ENCODE measurements around the gene USP6. TPM values are rescaled to one million over a fixed set of nuclear protein-coding genes. Genes with fewer than 3 reads are reported as not detected.
"Not testable (repeated sequence)": the region's sequence is repeated elsewhere in the genome, so short reads cannot be mapped to it uniquely, and the experiment has no call there.

The USP6 gene
- total RNA-seq, 1 donor from 2014 or later: 0.02 TPM

DNA sequence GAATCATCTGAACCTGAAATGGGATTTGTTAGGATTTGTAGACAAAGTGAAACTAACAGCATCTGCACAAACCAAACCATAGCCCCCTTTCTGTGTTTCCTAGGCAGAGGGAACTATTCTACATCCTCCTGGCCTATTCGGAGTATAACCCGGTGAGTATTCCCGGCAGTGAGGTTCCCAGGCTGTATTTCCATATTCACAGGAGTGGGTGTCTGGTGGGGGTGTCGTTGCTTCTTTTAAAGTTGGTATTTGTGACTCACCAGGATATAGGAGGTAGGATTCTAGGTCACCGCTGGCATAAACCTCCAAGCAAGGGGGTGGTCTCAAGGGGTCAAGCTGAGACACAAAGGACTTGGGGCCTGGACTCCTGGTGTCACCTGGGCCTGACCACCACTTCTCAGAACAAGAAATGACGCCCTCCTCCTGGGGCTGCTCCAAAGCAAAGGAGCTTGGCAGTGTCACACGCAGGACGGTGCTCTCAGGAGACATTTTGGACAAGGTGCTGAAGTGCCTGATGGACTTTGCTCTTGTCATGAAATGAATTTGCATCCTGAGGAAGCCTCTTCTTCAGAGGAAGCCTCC is 19.4 kb downstream of the USP6 start:
- H3K36me3 Mint-ChIP-seq (ENCODE audit: low read depth); intact Hi-C loops (cut with micrococcal nuclease); H3K27ac Mint-ChIP-seq; H3K9me3 Mint-ChIP-seq; H3K4me1 Mint-ChIP-seq; DNase-seq; H3K27me3 Mint-ChIP-seq; H3K4me3 Mint-ChIP-seq: not testable (repeated sequence)

DNA sequence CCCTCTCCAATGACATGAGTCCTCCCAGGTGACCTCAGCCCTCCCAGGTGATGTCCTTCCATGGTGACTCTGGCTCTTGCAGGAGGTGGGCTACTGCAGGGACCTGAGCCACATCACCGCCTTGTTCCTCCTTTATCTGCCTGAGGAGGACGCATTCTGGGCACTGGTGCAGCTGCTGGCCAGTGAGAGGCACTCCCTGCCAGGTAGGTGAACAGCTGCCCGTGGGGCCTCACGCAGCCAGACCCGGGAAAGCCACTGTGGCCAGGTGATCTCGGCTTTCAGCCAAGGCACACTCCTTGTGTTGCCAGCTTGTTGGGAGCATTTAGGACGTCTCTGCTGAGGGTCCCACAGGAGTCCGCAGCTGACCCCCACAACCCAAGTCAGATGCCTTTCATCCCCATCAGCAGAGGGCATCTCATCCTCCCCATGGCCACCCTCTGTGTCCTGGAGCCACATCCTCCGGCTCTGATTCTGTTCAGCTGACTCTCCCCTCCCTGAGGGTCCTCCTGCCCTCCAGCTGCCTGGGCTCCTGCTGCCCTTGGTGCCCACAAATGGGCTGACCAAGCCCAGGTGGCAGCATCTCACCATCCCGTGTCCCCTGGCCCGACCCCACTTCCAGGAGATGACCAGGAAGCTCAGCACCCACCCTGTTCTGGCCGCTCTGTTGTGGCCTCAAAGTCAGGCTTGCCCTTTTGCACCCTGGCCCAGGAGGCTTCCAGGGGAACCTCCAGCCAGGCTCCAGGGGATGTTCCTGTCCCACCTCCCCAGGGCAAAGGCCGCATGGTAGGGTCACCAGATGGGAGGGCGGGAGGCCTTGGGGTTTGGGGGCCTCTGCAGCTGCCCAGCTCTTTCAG is 20.1 kb downstream of the USP6 start:
- H3K4me3 Mint-ChIP-seq: no peak overlapping the region
- no peaks in the 10 kb centered on the region for H3K9me3 Mint-ChIP-seq
- H3K27ac Mint-ChIP-seq: no peak overlapping the region
- DNase-seq: peak; percentile 47
- intact Hi-C loops (cut with micrococcal nuclease): no loop called here
- H3K27me3 Mint-ChIP-seq: no peaks in the 10 kb centered on the region
- no peaks in the 10 kb centered on the region for H3K4me1 Mint-ChIP-seq
- H3K36me3 Mint-ChIP-seq (ENCODE audit: low read depth): no peaks in the 10 kb centered on the region

DNA sequence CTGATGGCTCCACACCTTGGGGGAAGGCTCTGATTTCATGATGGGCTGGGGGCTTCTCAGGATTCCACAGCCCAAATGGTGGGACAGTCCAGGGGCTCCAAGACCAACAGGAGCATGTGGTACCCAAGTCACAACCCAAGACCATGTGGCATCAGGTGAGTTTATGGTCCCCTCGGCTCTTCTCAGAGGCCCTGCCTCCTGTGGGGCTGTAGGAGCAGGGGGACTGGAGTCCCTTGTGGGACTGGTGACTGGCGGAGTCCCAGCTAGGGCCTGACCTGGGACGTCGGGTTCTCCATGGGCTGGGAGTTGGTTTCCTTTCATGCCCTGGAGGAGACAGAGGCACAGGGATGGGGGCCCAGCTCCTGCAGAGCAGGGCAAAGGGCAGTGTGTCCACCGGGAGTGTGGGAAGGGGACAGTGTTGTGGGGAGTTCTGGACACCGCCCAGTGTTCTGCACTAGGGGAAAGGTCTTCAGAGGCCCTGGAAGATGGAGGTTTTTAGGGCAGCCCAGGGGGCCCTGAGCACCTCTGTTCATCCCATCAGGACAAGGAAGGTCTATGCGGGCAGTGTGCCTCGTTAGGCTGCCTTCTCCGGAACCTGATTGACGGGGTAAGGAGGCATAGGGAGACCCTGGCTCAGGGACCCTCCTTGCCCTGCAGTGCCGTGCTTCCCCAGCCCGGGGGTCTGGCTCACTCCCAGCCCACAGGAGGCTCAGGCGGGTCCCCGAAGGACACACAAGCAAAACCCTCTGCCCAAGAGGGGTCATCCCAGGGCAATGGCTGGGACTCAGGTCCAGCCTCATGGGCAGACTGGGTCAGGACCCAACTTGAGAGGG is 21.0 kb downstream of the USP6 start:
- H3K36me3 Mint-ChIP-seq (ENCODE audit: low read depth); H3K4me1 Mint-ChIP-seq; H3K27me3 Mint-ChIP-seq; H3K9me3 Mint-ChIP-seq; H3K4me3 Mint-ChIP-seq; intact Hi-C loops (cut with micrococcal nuclease); H3K27ac Mint-ChIP-seq: not testable (repeated sequence)
- peak; percentile 46 for DNase-seq

DNA sequence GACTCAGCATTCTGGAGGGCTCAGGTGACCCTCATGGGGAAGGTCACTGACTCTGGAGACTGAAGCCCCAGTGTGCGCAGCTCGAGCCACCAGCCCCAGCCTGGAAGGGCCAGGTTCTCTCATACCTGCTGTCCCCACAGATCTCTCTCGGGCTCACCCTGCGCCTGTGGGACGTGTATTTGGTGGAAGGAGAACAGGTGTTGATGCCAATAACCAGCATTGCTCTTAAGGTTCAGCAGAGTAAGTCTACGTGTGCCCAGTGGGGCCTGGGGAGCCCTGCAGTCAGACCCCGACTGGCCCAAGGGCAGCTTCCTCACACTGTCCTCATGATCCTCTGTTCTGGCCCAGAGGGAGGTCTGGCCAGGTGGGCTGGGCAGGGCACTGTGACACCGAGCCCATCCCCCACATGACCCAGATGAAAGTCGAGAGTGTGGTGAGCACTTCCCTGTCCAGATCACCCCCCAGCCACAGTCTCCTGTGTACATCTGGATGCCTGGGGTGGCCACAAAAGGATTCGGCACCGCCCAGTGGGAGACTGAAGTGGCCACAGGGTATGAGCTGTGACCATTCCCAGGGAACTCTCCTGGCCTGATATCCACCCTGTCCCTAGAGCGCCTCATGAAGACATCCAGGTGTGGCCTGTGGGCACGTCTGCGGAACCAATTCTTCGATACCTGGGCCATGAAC is 21.8 kb downstream of the USP6 start:
- H3K4me1 Mint-ChIP-seq; H3K9me3 Mint-ChIP-seq; H3K36me3 Mint-ChIP-seq (ENCODE audit: low read depth); H3K27ac Mint-ChIP-seq; intact Hi-C loops (cut with micrococcal nuclease); H3K27me3 Mint-ChIP-seq; H3K4me3 Mint-ChIP-seq: not testable (repeated sequence)
- DNase-seq: peak; percentile 47

DNA sequence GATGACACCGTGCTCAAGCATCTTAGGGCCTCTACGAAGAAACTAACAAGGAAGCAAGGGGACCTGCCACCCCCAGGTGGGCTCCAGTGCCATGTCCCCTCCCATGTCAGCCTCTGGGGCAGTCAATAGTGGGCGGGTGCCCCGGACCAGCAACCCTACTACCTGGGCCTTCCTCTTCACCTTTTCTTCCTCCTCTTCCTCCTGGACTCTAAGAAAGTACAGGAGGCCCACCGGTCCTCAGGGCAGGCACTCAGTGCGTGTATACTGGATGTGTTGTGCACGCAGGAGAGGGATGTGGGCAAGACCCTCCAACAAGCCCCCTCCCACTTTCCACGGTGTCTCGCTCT is 22.3 kb downstream of the USP6 start:
- H3K27me3 Mint-ChIP-seq; intact Hi-C loops (cut with micrococcal nuclease); H3K36me3 Mint-ChIP-seq (ENCODE audit: low read depth); DNase-seq; H3K9me3 Mint-ChIP-seq; H3K27ac Mint-ChIP-seq; H3K4me1 Mint-ChIP-seq; H3K4me3 Mint-ChIP-seq: not testable (repeated sequence)

DNA sequence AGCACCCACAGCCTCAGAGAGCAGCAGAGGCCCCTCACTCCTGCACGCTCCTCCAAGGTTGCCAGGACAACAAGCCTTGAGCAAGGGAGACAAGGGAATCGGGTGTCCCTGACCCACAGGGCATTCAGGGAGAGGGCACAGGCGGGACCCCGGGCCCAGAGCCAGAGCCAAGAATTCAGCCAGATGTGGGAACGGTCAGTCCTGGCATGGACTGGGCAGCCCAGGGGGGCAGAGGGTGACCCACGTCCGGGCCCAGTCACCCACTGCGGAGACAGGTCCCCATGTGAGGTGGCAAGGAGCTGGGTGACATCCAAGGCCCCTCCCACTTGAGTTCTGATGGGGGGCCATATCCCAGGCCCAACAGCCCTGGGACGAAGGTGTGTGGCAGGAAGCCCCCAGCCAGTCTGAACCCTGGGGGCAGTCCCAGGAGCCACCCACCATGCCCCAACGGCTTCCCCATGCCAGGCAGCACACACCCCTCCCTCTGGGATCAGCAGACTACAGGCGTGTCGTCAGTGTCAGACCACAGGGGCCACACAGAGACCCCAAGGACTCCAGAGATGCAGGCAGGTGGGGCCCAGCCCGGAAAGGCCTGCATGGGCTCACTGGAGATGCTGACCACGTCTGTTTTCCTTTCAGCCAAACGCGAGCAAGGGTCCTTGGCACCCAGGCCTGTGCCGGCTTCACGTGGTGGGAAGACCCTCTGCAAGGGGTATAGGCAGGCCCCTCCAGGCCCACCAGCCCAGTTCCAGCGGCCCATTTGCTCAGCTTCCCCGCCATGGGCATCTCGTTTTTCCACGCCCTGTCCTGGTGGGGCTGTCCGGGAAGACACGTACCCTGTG is 23.0 kb downstream of the USP6 start:
- H3K27ac Mint-ChIP-seq: no peak overlapping the region
- H3K4me1 Mint-ChIP-seq: no peaks in the 10 kb centered on the region
- H3K4me3 Mint-ChIP-seq: no peak overlapping the region

DNA sequence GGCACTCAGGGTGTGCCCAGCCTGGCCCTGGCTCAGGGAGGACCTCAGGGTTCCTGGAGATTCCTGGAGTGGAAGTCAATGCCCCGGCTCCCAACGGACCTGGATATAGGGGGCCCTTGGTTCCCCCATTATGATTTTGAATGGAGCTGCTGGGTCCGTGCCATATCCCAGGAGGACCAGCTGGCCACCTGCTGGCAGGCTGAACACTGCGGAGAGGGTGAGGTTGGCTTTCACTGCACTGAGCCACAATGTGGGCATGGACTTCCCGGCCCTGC is 23.6 kb downstream of the USP6 start:
- H3K27me3 Mint-ChIP-seq: peaks cover 6% of the 10 kb centered on the region

More for the DNA sequence above, 23.0 kb downstream of the USP6 start:
- intact Hi-C loops (cut with micrococcal nuclease): no loop called here
- H3K9me3 Mint-ChIP-seq: no peaks in the 10 kb centered on the region
- H3K36me3 Mint-ChIP-seq (ENCODE audit: low read depth): no peaks in the 10 kb centered on the region
- peaks cover 4% of the 10 kb centered on the region for H3K27me3 Mint-ChIP-seq
- peak; percentile 51 for DNase-seq

DNA sequence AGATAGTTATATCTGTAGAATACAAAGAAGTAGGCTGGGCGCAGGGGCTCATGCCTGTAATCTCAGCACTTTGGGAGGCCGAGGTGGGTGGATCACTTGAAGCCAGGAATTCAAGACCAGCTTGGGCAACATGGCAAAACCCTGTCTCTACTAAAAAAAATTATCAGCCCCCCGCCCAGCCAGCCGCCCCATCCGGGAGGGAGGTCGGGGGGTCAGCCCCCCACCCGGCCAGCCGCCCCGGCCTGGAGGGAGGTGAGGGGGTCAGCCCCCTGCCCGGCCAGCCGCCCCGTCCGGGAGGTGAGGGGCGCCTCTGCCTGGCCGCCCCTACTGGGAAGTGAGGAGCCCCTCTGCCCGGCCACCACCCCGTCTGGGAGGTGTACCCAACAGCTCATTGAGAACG is 27.0 kb downstream of the USP6 start:
- H3K27ac Mint-ChIP-seq; H3K36me3 Mint-ChIP-seq (ENCODE audit: low read depth); H3K4me3 Mint-ChIP-seq; H3K9me3 Mint-ChIP-seq; intact Hi-C loops (cut with micrococcal nuclease); DNase-seq; H3K4me1 Mint-ChIP-seq: not testable (repeated sequence)
- H3K27me3 Mint-ChIP-seq: peaks cover 20% of the 10 kb centered on the region

More for the DNA sequence above, 23.6 kb downstream of the USP6 start:
- Mint-ChIP-seq H3K4me3 (no peak overlapping the region), H3K36me3 (ENCODE audit: low read depth) (no peaks in the 10 kb centered on the region), H3K4me1 (no peaks in the 10 kb centered on the region), H3K27ac (no peak overlapping the region), H3K9me3 (no peaks in the 10 kb centered on the region)
- intact Hi-C loops (cut with micrococcal nuclease): no loop called here
- DNase-seq: no peak

DNA sequence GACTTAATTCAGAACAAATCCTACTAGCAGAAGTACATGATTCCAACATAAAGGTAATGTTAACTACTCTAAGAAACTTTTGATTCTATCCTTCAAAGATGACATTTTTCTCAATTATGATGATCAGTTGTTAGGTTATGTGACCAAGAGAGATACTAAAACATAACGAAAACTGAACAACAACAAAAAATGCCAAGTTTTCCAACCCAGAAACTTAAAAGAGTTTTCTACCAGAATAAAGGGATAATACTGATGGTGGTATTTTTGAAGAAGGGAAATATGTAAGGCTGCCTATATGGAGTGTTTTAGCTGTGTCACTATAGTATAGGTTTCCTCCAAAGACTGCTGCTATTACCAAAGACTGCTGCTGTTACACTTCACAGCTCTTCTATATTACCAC is 30.3 kb downstream of the USP6 start:
- H3K9me3 Mint-ChIP-seq; H3K36me3 Mint-ChIP-seq (ENCODE audit: low read depth); H3K27ac Mint-ChIP-seq; H3K4me3 Mint-ChIP-seq; H3K4me1 Mint-ChIP-seq; DNase-seq; intact Hi-C loops (cut with micrococcal nuclease): not testable (repeated sequence)
- peaks cover 19% of the 10 kb centered on the region for H3K27me3 Mint-ChIP-seq

DNA sequence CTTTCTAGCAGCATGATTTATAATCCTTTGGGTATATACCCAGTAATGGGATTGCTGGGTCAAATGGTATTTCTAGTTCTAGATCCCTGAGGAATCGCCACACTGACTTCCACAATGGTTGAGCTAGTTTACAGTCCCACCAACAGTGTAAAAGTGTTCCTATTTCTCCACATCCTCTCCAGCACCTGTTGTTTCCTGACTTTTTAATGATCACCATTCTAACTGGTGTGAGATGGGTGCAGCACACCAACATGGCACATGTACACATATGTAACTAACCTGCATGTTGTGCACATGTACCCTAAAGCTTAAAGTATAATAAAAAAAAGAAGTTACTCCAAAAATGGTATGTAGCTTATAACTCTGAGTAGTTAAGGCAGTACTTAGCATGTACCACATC is 44.9 kb downstream of the USP6 start:
- H3K36me3 Mint-ChIP-seq (ENCODE audit: low read depth); DNase-seq; H3K4me3 Mint-ChIP-seq; H3K4me1 Mint-ChIP-seq; H3K9me3 Mint-ChIP-seq; H3K27ac Mint-ChIP-seq: not testable (repeated sequence)
- H3K27me3 Mint-ChIP-seq: peaks cover 11% of the 10 kb centered on the region
- intact Hi-C loops (cut with micrococcal nuclease): loop anchor here (10.0 kb wide), 1 partner anchor 56 kb away; no protein-coding TSS in a partner anchor

DNA sequence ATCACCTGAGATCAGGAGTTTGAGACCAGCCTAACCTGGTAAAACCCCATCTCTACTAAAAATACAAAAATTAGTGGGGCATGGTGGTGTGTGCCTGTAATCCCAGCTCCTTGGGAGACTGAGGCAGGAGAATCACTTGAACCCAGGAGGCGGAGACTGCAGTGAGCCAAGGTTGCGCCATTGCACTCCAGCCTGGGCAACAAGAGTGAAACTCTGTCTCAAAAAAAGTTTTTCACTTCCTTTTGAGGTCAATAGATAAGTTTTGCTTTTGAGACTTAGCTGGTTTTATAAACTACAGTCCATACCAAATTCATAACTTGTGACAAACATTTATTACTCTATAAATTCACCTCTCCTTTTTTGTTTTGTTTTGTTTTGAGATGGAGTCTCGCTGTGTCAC is 46.0 kb downstream of the USP6 start:
- not testable (repeated sequence) for H3K27ac Mint-ChIP-seq; H3K4me1 Mint-ChIP-seq; H3K4me3 Mint-ChIP-seq; DNase-seq; H3K36me3 Mint-ChIP-seq (ENCODE audit: low read depth); H3K9me3 Mint-ChIP-seq
- intact Hi-C loops (cut with micrococcal nuclease): loop anchor here (10.0 kb wide), 1 partner anchor 57 kb away; no protein-coding TSS in a partner anchor
- H3K27me3 Mint-ChIP-seq: peaks cover 13% of the 10 kb centered on the region

DNA sequence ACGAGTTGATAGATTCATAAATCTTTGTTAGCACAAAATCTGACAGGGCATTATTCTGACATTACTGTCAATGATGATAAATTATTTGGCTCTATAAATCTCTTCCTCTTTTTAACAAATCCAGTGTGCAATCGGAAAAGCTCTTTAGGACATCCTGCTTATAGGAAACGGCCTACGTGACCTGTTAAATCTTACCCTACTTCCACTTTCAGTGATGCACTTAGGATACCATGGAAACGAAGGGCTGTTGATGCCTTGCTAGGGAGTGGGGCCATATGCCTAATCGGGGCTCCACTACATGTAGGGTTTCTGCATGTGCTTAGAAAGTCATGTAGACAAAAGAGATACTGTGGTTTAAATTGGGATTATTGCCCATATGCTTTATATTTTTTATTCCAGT is 48.6 kb downstream of the USP6 start:
- H3K27me3 Mint-ChIP-seq: peaks cover 12% of the 10 kb centered on the region
- no peaks in the 10 kb centered on the region for H3K36me3 Mint-ChIP-seq (ENCODE audit: low read depth)
- no peak overlapping the region for H3K4me3 Mint-ChIP-seq

More for the DNA sequence above, 48.6 kb downstream of the USP6 start:
- DNase-seq: no peak
- Mint-ChIP-seq H3K9me3 (peaks cover 7% of the 10 kb centered on the region), H3K27ac (no peak overlapping the region), H3K4me1 (no peaks in the 10 kb centered on the region)
- intact Hi-C loops (cut with micrococcal nuclease): loop anchor here (10.0 kb wide), 1 partner anchor 60 kb away; no protein-coding TSS in a partner anchor

Data from activated CD4-positive, alpha-beta T cell treated with anti-CD3 and anti-CD28 coated beads, Interleukin-2, amount 10 ng/mL, durations not matched to agents 24 days and 14 days (primary cell).